Calu3 (cell line): ENCODE measurements around the gene MAPRE3. TPM values are rescaled to one million over a fixed set of nuclear protein-coding genes. Genes with fewer than 3 reads are reported as not detected.

ENCODE experiments used
- BruUV-seq: library from RNA; stranded (reverse); fragments of 400-500 nt; replicated peaks from 2 replicates; lab custom pipeline; 2021; lab: Mats Ljungman, UMichigan
- CTCF ChIA-PET: fragments of 300-600 bp; sonication (Branson Sonifier 250); formaldehyde crosslinking; loops from one replicate; lab custom pipeline; 2022; ENCODE audit warnings: antibody characterized with exemption; lab: Charles Lee
- DNase-seq: peaks from one replicate; pipeline ENCODE4 v3.0.0; 2022
- H3K27ac Mint-ChIP-seq: one replicate; pipeline ENCODE4 v1.8.0; 2022; ENCODE audit warnings: mixed read lengths; ENCODE audit not compliant: unreplicated experiment
- H3K27me3 Mint-ChIP-seq: one replicate; pipeline ENCODE4 v1.8.0; 2022; ENCODE audit warnings: mixed read lengths; ENCODE audit not compliant: unreplicated experiment
- H3K36me3 Mint-ChIP-seq: one replicate; pipeline ENCODE4 v1.8.0; 2022; ENCODE audit warnings: mild to moderate bottlenecking, moderate library complexity, mixed read lengths; ENCODE audit not compliant: insufficient read depth, unreplicated experiment
- H3K4me1 Mint-ChIP-seq: one replicate; pipeline ENCODE4 v1.8.0; 2022; ENCODE audit warnings: mild to moderate bottlenecking, low read depth, mixed read lengths; ENCODE audit not compliant: unreplicated experiment
- H3K4me3 Mint-ChIP-seq: one replicate; pipeline ENCODE4 v1.8.0; 2022; ENCODE audit warnings: mild to moderate bottlenecking, low read depth, moderate library complexity, mixed read lengths; ENCODE audit not compliant: unreplicated experiment
- H3K9me3 Mint-ChIP-seq: one replicate; pipeline ENCODE4 v1.8.0; 2022; ENCODE audit warnings: low read depth, mixed read lengths; ENCODE audit not compliant: unreplicated experiment
- CTCF ChIP-seq: fragments of 200-600 bp; IDR thresholded peaks from one replicate; pipeline ENCODE4 v1.8.0; 2022; ENCODE audit warnings: antibody characterized with exemption; ENCODE audit not compliant: unreplicated experiment
- intact Hi-C: fragments of 100-400 bp; cut with micrococcal nuclease; formaldehyde crosslinking; loops from one replicate; pipeline ENCODE4 v1.10.0; 2022; ENCODE audit not compliant: unreplicated experiment
- total RNA-seq: library from RNA; stranded (reverse); gene quantifications from 2 replicates; pipeline ENCODE4 v1.2.3, GENCODE V29; 2022

Gene MAPRE3
- total RNA-seq, 1 experiment from 2014 or later = 11.1 TPM

- CTCF ChIA-PET = interaction anchor here (0.6 kb wide), 1 partner anchor 13 kb away, joined by 3 read pairs; no protein-coding TSS in a partner anchor
- no TSS peak for BruUV-seq
- intact Hi-C loops = no loop called here
- DNase-seq = no peak
- Mint-ChIP-seq H3K4me3 (no peak overlapping the region), H3K36me3 (no peaks in the 10 kb centered on the region), H3K4me1 (no peaks in the 10 kb centered on the region), H3K9me3 (no peaks in the 10 kb centered on the region), H3K27ac (no peak overlapping the region), H3K27me3 (peaks cover 69% of the 10 kb centered on the region)
- no peak for TF ChIP-seq CTCF
Measured at GRCh38 chr2:26938399-26939118, 31.9 kb upstream of the MAPRE3 start.

GRCh38 chr2:26940001-26940400 is 30.4 kb upstream of the MAPRE3 start:
- TF ChIP-seq CTCF = no peak
- H3K9me3 Mint-ChIP-seq = no peaks in the 10 kb centered on the region
- H3K27me3 Mint-ChIP-seq = peaks cover 60% of the 10 kb centered on the region
- CTCF ChIA-PET = interaction anchor here (0.7 kb wide), 2 partner anchors 192 to 228 kb away, joined by 3 read pairs; no protein-coding TSS in a partner anchor
- no TSS peak for BruUV-seq
- intact Hi-C loops = loop anchor here (10.0 kb wide), 1 partner anchor 335 kb away; no protein-coding TSS in a partner anchor
- no peak overlapping the region for H3K4me3 Mint-ChIP-seq
- DNase-seq = no peak
- H3K4me1 Mint-ChIP-seq = no peaks in the 10 kb centered on the region
- no peak overlapping the region for H3K27ac Mint-ChIP-seq
- no peaks in the 10 kb centered on the region for H3K36me3 Mint-ChIP-seq

- Mint-ChIP-seq H3K36me3 (no peaks in the 10 kb centered on the region), H3K27ac (no peak overlapping the region), H3K4me3 (no peak overlapping the region), H3K9me3 (no peaks in the 10 kb centered on the region), H3K4me1 (no peaks in the 10 kb centered on the region), H3K27me3 (peaks cover 61% of the 10 kb centered on the region)
- intact Hi-C loops = loop anchor here (10.0 kb wide), 1 partner anchor 337 kb away; no protein-coding TSS in a partner anchor
- no TSS peak for BruUV-seq
- DNase-seq = no peak
- CTCF ChIA-PET = no interaction called here
- no peak for TF ChIP-seq CTCF
Measured at GRCh38 chr2:26941486-26941885, 29.0 kb upstream of the MAPRE3 start.

- Mint-ChIP-seq H3K36me3 (no peaks in the 10 kb centered on the region), H3K27me3 (peaks cover 74% of the 10 kb centered on the region), H3K4me3 (no peak overlapping the region), H3K27ac (no peak overlapping the region), H3K4me1 (no peaks in the 10 kb centered on the region), H3K9me3 (no peaks in the 10 kb centered on the region)
- DNase-seq = peak; percentile 69
- CTCF ChIA-PET = interaction anchor here (1.2 to 1.3 kb wide), 3 partner anchors 20 to 97 kb away, joined by 3 to 15 read pairs (median 5); no protein-coding TSS in a partner anchor
- intact Hi-C loops = loop anchor here (2.0 to 10.0 kb wide), 2 partner anchors 96 to 338 kb away; no protein-coding TSS in a partner anchor
- no TSS peak for BruUV-seq
- peak; percentile 76 for TF ChIP-seq CTCF
Measured at GRCh38 chr2:26942543-26943295, 27.7 kb upstream of the MAPRE3 start.
